Omental fat pad (tissue), 4 donors: ENCODE results near the gene CACNB2. TPM values are rescaled to one million over a fixed set of nuclear protein-coding genes. Genes with fewer than 3 reads are reported as not detected.
A peak's percentile ranks its signal among the peaks of the same experiment; 100 is the strongest.

Experiments
- ATAC-seq: fragments of 150-250 bp; one replicate; pipeline ENCODE4 v1.9.1; 2016; ENCODE audit warnings: mild to moderate bottlenecking, moderate library complexity; ENCODE audit not compliant: low FRiP score
- DNase-seq: peaks from one replicate; pipeline ENCODE4 v3.0.0-alpha.2; 2019; ENCODE audit warnings: low spot score
- CTCF ChIP-seq, 3 donors: fragments of 450-650 bp; IDR thresholded peaks; one replicate each; pipeline ENCODE4 v1.5.1; 2016 to 2017; ENCODE audit warnings: antibody characterized with exemption in 3 of 3, mild to moderate bottlenecking in 3 of 3, moderate library complexity in 2 of 3
- total RNA-seq, 4 donors: library from RNA; depleted of rRNA; stranded (reverse); fragments of >200 nt; gene quantifications; one replicate each; pipeline ENCODE4 v1.1.0, GENCODE V29; 2016

Gene CACNB2
- total RNA-seq, 4 donors from 2014 or later: 2.0 to 12.1 (median 6.1) TPM

- no peak for TF ChIP-seq CTCF (IDR thresholded peaks at IDR 0.05)
- peak; percentile 10 for ATAC-seq
- DNase-seq: no peak
Observed at GRCh38 chr10:18340496-18341051, 200.3 kb downstream of the CACNB2 start.

GRCh38 chr10:18341055-18341454 is 200.8 kb downstream of the CACNB2 start:
- TF ChIP-seq CTCF (IDR thresholded peaks at IDR 0.05): no peak
- no peak for DNase-seq
- ATAC-seq: no peak

- no peak for DNase-seq
- no peak for ATAC-seq
- TF ChIP-seq CTCF (IDR thresholded peaks at IDR 0.05): no peak
Observed at GRCh38 chr10:18343573-18343972, 203.3 kb downstream of the CACNB2 start.

GRCh38 chr10:18345308-18345707 is 205.1 kb downstream of the CACNB2 start:
- DNase-seq: no peak
- no peak for TF ChIP-seq CTCF (IDR thresholded peaks at IDR 0.05)
- no peak for ATAC-seq

- TF ChIP-seq CTCF (IDR thresholded peaks at IDR 0.05): no peak
- ATAC-seq (no peak), DNase-seq (no peak)
Observed at GRCh38 chr10:18350340-18350739, 210.1 kb downstream of the CACNB2 start.

- no peak for DNase-seq
- no peak for ATAC-seq
- no peak for TF ChIP-seq CTCF (IDR thresholded peaks at IDR 0.05)
Observed at GRCh38 chr10:18351421-18351820, 211.2 kb downstream of the CACNB2 start.

- no peak for DNase-seq
- ATAC-seq: no peak
- no peak for TF ChIP-seq CTCF (IDR thresholded peaks at IDR 0.05)
Observed at GRCh38 chr10:18352175-18352574, 212.0 kb downstream of the CACNB2 start.
